ENCODE data around the gene SPACA7. TPM values are rescaled to one million over a fixed set of nuclear protein-coding genes. Genes with fewer than 3 reads are reported as not detected.
A peak's percentile ranks its signal among the peaks of the same experiment; 100 is the strongest.

SPACA7 gene
- total and polyA plus RNA-seq, 4 donors: not detected

DNA sequence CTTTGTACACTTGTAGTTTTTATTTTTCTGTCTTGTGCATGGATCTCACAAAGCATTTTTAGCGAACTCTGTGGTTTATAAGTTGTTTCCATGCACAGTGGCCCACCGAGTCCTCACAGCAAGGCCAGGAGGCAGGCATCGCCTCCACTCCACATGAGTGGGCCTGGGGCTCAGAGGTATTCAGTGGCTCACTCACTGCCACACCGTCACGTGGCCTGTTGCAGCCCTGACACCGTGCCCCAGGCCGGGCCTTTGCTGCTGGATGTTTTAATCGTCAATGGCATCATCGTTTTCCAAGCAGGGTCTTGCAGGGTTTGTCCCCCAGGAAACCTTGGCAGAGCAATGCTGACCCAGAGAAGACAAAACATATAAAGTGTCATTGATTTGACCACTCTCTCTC, 59.8 kb downstream of the SPACA7 start:
- peaks cover 0 to 2% (median 0%) of the 10 kb centered on the region in 4 donors for H3K36me3 ChIP-seq (ENCODE audit: control insufficient read depth in 4 of 4, insufficient read depth in 3 of 4, low read depth in 1 of 4, low read length in 3 of 4)
- no peak overlapping the region for H3K27ac ChIP-seq (ENCODE audit: low read depth in 1 of 2, low read length in 2 of 2)
- TF ChIP-seq, protein P1, sequence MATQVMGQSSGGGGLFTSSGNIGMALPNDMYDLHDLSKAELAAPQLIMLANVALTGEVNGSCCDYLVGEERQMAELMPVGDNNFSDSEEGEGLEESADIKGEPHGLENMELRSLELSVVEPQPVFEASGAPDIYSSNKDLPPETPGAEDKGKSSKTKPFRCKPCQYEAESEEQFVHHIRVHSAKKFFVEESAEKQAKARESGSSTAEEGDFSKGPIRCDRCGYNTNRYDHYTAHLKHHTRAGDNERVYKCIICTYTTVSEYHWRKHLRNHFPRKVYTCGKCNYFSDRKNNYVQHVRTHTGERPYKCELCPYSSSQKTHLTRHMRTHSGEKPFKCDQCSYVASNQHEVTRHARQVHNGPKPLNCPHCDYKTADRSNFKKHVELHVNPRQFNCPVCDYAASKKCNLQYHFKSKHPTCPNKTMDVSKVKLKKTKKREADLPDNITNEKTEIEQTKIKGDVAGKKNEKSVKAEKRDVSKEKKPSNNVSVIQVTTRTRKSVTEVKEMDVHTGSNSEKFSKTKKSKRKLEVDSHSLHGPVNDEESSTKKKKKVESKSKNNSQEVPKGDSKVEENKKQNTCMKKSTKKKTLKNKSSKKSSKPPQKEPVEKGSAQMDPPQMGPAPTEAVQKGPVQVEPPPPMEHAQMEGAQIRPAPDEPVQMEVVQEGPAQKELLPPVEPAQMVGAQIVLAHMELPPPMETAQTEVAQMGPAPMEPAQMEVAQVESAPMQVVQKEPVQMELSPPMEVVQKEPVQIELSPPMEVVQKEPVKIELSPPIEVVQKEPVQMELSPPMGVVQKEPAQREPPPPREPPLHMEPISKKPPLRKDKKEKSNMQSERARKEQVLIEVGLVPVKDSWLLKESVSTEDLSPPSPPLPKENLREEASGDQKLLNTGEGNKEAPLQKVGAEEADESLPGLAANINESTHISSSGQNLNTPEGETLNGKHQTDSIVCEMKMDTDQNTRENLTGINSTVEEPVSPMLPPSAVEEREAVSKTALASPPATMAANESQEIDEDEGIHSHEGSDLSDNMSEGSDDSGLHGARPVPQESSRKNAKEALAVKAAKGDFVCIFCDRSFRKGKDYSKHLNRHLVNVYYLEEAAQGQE (IDR thresholded peaks at IDR 0.05): no peak
- no peak for TF ChIP-seq TAF1 (conservative IDR thresholded peaks at IDR 0.05)
- TF ChIP-seq YY1 (IDR thresholded peaks at IDR 0.05): no peak
- no peak for TF ChIP-seq ATF3 (IDR thresholded peaks at IDR 0.05)
- TF ChIP-seq RXRA (IDR thresholded peaks at IDR 0.05): no peak
- no peak for TF ChIP-seq ZBTB33 (IDR thresholded peaks at IDR 0.05)
- no peak for TF ChIP-seq RAD21 (IDR thresholded peaks at IDR 0.05)
- TF ChIP-seq FOXA2 (IDR thresholded peaks at IDR 0.05): no peak
- no peak for TF ChIP-seq HNF4A (conservative IDR thresholded peaks at IDR 0.05)
- TF ChIP-seq FOXA1 (IDR thresholded peaks at IDR 0.05): no peak
- TF ChIP-seq HNF4G (IDR thresholded peaks at IDR 0.05): no peak
- TF ChIP-seq NR2F2 (IDR thresholded peaks at IDR 0.05): no peak
- no peak for TF ChIP-seq GABPA (IDR thresholded peaks at IDR 0.05 in 1 of 2, conservative IDR thresholded peaks at IDR 0.05 in 1 of 2)
- TF ChIP-seq SP1 (IDR thresholded peaks at IDR 0.05): no peak
- TF ChIP-seq EGR1 (IDR thresholded peaks at IDR 0.05; ENCODE audit: low read depth in 2 of 2): no peak
- TF ChIP-seq CTCF (IDR thresholded peaks at IDR 0.05; ENCODE audit: low read depth, low read length, missing input control): no peak
- no peaks in the 10 kb centered on the region for H3K4me1 ChIP-seq (ENCODE audit: control insufficient read depth in 4 of 4, insufficient read depth in 4 of 4, low read length in 3 of 4)
- H3K9me3 ChIP-seq (ENCODE audit: control insufficient read depth in 4 of 4, low read length in 3 of 4): peaks cover 0 to 6% (median 2%) of the 10 kb centered on the region in 4 donors
- H3K27me3 ChIP-seq (ENCODE audit: control insufficient read depth in 4 of 4, insufficient read depth in 4 of 4, low read length in 3 of 4): no peaks in the 10 kb centered on the region
- peak; percentile 27 for DNase-seq (ENCODE audit: low spot score)
- H3K9ac ChIP-seq (ENCODE audit: low read depth in 1 of 2, low read length in 2 of 2): no peak overlapping the region
- 87% methylated on average over 9 of the region's 9 CpGs for WGBS
- H3K4me3 ChIP-seq (ENCODE audit: low read depth in 1 of 3, low read length in 3 of 3): no peak overlapping the region

DNA sequence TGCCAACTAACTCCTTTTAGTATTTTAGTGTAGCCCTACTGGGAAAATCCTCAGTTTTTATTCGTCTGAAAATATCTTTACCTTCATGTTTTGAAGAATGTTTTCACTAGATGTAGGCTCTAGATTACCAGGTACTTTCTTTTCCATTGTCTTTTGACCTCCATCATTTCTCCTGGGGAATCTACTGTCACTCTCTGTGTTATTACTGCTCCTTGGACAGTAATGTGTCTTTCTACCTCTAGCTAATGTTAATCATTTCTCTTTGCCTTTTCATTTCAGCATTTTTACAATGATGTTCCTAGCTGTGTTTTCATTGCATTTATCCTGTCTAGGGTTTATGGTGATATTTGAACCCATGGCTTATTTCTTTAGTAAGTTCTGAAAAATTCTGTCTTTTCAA, 61.9 kb downstream of the SPACA7 start:
- peaks cover 0 to 6% (median 2%) of the 10 kb centered on the region in 4 donors for H3K9me3 ChIP-seq (ENCODE audit: control insufficient read depth in 4 of 4, low read length in 3 of 4)
- peaks cover 0 to 2% (median 0%) of the 10 kb centered on the region in 4 donors for H3K36me3 ChIP-seq (ENCODE audit: control insufficient read depth in 4 of 4, insufficient read depth in 3 of 4, low read depth in 1 of 4, low read length in 3 of 4)
- no peak overlapping the region for H3K4me3 ChIP-seq (ENCODE audit: low read depth in 1 of 3, low read length in 3 of 3)
- no peaks in the 10 kb centered on the region for H3K27me3 ChIP-seq (ENCODE audit: control insufficient read depth in 4 of 4, insufficient read depth in 4 of 4, low read length in 3 of 4)
- H3K27ac ChIP-seq (ENCODE audit: low read depth in 1 of 2, low read length in 2 of 2): no peak overlapping the region
- 70% methylated on average over 1 of the region's 1 CpG for WGBS
- no peaks in the 10 kb centered on the region for H3K4me1 ChIP-seq (ENCODE audit: control insufficient read depth in 4 of 4, insufficient read depth in 4 of 4, low read length in 3 of 4)
- H3K9ac ChIP-seq (ENCODE audit: low read depth in 1 of 2, low read length in 2 of 2): no peak overlapping the region
- no peak for DNase-seq (ENCODE audit: low spot score)
- TF ChIP-seq NR2F2 (IDR thresholded peaks at IDR 0.05) (no peak), EGR1 (IDR thresholded peaks at IDR 0.05; ENCODE audit: low read depth in 2 of 2) (no peak), YY1 (IDR thresholded peaks at IDR 0.05) (no peak), MAX (IDR thresholded peaks at IDR 0.05) (no peak), FOXA1 (IDR thresholded peaks at IDR 0.05) (no peak), RXRA (IDR thresholded peaks at IDR 0.05) (no peak), HNF4A (conservative IDR thresholded peaks at IDR 0.05) (no peak), FOXA2 (IDR thresholded peaks at IDR 0.05) (no peak), ZBTB33 (IDR thresholded peaks at IDR 0.05) (no peak), CTCF (IDR thresholded peaks at IDR 0.05; ENCODE audit: low read depth, low read length, missing input control) (no peak), SP1 (IDR thresholded peaks at IDR 0.05) (no peak), RAD21 (IDR thresholded peaks at IDR 0.05) (no peak)
